ENCODE measurements around the gene OSBPL1A.

Gene OSBPL1A

DNA sequence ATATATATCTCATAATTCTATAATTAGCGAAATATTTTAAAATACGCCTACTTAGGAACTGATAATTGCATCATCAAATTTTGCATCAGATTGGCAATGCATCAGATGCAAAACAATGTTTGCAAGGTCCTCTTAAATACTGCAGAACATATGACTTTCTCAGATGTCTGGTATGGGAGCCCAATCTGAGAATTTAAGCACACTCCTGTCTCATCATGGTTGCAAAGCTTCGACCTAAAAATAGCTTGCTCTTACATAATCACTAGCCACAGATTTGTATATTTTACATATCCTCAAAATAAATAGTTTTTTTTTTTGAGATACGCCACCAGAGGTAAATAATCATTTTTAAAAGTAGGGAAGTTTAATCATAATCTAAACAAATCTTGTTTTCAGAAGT, 135.5 kb downstream of the OSBPL1A start:
- DNase-seq: no peak

DNA sequence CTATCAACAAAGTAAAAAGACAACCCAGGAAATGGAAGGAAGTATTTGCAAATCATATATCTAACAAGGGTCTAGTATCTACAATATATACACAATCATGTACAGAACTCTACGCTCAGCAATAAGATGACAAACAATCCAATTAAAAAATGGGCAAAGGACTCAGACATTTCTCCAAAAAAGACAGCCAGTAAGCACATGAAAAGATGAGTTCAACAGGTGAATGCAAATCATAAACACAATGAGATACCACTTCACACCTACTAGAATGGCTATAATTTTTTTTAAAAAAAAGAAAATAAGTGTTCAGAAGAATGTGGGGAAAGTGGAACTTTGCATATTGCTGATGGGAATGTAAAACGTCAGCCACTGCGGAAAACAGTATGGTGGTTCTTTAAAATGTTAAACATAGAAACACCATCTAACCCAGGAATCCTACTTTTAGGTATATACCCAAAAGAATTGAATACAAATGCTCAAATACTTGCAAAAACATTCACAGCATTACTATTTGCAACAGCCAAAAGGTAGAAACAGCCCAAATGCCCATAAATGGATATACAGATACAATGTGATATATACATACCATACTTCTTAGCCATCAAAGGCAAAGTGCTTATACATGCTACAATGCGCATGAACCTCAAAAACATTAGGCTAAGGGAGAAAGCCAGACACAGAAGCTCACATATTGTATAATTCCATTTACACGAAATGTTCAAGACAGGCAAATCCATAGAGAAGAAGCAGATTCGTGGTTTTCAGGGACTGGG, 137.6 kb downstream of the OSBPL1A start:
- no peak for DNase-seq

DNA sequence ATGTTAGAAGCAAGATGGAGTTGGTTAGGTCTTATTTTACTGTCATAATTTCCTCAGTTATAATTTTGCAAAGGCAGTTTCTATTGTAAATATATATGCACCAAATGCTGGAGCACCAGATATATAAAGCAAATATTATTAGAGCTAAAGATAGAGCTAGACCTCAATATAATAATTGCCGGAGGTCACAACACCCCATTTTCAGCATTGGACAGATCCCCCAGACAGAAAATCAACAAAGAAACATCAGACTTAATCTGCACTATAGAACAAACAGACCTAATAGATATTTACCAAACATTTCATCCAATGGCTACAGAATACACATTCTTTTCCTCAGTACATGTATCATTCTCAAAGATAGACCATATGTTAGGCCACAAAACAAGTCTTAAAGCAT, 143.6 kb downstream of the OSBPL1A start:
- no peak for DNase-seq

DNA sequence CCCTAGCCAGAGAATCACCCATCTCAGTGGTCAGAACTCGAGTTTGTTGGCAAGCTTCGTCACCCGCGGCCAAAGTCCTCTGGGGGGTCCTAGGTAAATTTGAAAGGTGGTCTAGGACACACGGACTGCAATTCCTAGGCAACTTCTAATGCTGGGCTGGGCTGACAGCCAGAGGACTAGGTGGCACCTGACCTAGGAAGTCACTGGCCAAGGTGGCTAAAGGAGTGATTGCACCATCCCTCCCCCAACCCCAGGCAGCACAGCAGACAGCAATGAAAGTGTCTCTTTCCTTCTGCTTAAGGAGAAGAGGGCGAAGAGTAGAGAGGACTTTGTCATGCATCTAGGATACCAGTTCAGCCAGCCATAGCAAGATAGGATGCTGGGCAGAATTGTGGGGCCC, 147.9 kb downstream of the OSBPL1A start:
- DNase-seq: no peak

DNA sequence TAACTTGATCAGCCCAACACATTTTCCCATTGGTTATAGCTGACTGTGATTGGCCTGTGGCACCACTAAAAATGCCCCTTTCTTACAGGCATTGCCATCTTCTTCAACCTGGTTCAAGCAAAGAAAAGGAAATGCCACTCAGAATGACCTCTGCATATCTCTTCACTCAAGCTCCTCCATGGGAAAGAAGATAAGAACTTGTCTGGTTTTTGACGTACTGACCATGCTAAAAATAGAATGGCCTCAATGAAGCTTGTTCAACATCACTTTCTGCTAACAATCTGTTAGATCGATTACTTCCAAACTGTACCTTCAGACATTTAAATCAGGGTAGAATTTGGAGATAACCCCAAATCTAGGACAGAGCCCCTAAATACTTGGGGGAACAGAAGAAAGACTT, 149.3 kb downstream of the OSBPL1A start:
- no peak for DNase-seq

DNA sequence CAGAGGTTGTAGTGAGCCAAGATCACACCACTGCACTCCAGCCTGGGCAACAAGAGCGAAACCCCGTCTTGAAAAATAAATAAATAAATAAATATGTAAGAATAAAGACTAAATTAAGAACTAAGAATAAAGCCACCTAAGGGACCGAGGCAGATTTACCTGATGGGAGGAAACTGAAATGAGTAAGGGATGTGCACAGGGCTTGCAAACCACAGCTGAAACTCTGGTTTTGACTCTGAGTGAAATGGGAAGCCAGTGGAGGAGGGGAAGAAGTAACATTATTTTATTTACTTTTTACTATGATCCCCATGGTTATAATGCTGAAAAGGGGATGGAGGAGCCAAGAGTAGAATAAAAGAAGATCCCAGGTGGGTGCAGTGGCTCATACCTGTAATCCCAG, 151.5 kb downstream of the OSBPL1A start:
- DNase-seq: no peak

DNA sequence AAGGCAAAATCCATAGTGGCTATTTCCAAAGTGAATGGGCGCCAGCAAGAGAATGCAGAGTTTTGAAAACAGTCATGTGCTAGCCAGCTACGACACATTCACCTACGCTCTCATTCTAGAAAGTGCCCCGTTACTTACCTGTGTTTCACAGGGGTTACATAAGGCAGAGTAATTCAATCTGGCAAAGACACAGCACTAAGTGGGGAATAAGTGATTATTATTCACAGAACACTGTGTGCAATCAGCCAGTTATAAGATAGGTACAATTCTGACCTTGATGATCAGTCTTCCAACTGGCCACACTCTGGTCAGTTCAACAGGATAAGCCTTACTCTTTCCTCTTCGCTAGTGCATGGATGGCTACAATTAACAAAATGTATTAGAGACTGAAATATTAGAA, 152.9 kb downstream of the OSBPL1A start:
- no peak for DNase-seq

DNA sequence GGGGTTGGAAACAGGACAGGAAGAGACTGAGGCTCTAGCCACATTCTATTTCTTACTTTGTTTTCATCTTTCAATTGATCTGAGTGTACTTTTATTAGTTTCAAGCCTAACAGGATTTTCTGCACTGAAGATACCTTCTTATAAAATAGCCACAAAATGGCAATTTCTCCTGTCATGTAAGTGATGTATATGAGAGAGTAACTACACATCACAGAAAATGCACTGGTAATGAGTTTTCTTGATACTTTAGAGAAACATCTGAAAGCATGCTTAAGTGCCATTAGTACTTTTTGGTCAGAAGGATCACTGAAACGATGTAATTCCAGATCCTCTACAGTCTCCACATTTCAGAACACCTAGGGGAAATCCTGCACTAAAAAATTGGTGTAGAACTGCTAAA, 153.9 kb downstream of the OSBPL1A start:
- DNase-seq: no peak

DNA sequence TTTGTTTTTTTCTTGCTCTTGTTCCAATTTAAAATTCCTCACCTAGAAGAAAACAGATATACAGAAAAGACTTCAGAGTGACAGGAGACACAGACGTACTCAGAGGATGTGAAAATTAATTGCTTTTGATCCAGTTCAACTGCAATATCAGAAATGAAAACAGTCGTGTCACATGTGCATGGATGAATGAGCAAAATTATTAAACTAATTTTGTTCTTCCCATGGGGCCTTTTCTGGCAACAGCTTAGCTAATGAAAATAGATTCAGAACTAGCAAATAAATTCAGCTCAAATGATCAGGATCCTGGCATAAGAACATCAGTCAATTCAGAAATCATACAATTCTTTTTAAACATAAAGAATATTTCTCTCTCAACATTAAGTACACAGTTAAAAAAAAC, 158.3 kb downstream of the OSBPL1A start:
- DNase-seq: no peak

DNA sequence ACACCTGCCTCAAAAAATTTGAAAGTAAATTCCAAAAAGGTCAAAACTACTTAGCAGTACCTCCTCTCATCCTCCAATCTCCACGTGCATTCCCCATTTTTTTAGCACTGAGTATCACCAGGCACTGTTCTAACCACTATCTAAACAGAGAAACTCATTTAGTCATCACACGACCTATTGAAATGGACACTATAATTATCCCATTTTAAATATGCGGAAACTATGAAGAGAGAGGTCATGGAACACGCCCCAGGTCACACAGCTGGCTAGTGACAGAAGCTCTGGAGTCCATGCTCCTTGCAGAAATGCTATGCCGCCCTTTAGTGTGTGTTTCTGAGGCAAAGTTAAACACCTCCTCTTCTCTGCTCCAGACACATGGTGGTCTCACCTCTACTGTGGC, 159.2 kb downstream of the OSBPL1A start:
- DNase-seq: no peak

DNA sequence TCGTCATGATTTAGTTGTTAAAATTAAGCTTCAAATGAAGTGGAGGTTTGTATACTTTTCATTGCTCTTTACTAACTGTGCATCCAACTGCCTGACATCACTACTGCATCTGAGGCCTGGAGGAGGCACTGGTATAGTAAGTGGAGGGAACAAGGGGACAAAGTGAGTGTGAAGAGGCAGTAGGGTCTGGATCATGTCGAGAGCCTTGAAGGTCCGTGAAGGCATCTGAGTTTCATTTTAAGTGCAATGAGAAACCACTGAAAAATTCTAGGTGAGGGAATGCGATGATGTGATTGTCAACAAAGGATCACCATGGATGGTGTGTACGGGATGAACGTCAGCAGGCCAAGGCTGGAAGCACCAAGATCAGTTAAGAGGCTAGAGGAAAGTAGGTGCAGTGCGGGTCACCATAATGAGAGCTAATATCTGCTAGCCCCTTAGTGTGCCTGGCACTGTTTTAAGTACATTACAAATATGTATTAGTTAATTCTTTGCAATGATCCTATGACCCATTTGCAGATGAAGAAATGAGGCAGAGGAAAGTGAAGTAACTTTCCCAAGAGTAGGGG, 162.7 kb downstream of the OSBPL1A start:
- DNase-seq: no peak

DNA sequence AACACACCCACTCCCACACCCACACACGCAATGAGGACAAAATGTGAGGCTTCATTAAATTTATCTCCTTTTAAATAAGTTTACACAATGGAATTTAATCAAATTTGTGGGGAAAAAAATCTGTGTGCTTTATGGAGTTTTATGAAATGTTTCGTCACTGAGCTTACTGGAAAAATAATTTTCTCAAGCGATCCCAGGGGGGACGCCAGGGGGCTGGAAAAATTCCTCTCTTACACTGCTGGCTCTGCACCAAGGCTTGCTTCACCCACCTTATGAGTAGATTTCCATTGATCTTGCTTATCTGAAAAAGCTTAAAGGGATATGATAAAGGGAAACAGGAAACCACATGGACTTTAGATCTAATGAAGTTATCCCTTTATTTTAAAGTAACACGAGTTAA, 163.3 kb downstream of the OSBPL1A start:
- no peak for DNase-seq

DNA sequence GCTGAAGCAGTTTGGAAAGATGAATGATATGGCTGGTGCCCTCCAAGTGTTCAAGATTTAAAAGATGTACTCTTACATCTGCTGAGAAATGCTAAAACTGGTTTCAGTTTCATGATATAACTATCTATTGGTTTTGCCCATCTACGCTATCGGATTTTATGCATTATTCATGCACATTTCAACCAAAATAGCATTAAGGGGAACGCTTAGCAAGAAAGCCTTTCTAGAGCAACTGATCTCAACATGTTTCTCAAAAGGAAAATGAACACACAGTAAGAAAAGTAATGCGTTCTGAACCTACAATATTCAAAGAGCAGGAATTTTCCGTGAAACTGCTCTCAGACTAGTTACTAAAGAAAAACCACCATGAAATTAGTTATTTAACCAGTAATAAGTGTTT, 164.8 kb downstream of the OSBPL1A start:
- no peak for DNase-seq

DNA sequence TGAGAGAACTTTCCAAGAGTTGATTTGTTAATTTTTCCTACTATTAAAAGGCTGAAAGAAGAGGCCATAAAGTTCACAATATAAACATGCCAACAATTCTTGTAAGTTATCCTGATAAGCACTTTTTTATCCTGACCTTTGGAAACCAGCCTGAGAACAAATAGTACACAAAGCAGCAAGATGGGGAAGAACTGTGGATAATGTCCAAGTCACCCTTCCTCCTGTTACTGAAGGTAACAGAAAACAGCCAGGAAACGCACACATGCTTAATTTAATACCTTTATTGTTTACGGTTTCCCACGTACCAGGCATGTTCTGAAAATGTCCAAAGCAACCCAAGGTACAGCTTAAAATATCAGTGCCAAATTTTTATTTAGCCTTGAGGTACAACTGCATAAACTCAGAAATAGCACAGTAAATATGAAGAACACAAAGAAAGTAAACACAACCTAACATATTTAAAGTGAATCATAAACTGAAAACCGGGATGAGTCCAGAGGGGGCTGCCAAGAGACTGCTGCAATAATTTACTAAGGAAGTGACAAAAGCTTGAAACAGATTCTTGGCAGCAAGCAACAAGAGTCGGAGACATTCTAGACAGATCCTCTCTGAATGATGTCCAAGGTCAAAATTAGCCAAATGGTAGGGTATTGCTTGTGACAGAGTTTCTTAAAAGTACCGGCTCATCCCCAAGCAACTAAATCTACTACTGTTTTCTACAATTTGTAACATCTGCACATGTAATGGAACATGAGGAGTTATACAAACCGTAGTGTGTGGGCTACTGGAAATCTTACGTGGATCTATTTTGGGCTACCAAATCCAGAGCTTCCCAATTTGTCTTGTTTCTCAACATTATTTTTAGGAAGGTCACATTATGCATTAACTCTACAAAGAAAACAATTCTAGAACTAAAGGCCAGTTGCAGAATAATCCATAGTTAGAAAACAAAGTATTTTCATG, 165.6 kb downstream of the OSBPL1A start:
- no peak for DNase-seq

DNA sequence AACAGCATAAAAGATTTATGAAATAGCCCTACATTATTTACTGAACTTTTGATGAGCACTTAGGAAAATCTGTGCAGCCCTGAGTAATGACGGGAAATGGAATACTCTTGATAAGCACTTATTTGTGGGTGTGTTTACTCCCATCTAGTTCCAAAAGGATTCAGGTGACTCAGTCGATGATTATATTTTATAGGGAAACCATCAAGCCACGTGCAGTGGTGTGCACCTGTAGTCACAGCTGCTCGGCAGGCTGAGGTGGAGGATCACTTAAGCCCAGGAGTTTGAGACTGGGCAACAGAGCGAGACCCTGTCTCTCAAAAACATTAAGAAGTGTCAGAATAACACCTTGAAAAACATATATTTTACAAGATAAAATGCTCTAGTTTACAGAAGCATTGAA, 166.9 kb downstream of the OSBPL1A start:
- no peak for DNase-seq

DNA sequence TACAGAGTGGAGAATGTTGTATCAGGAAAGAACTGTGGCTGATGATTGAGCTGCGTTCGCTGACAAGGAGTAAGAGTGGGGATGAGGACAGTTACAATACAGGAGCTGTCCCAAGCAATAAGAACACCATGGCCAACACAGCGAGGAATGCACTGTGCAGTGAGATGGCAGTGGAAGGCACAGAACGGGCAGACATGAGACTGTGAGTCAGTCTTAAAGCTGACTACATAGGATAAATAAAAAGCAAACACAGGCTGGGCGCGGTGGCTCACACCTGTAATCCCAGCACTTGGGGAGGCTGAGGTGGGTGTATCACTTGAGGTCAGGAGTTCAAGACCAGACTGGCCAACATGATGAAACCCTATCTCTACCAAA, 169.0 kb downstream of the OSBPL1A start:
- no peak for DNase-seq

DNA sequence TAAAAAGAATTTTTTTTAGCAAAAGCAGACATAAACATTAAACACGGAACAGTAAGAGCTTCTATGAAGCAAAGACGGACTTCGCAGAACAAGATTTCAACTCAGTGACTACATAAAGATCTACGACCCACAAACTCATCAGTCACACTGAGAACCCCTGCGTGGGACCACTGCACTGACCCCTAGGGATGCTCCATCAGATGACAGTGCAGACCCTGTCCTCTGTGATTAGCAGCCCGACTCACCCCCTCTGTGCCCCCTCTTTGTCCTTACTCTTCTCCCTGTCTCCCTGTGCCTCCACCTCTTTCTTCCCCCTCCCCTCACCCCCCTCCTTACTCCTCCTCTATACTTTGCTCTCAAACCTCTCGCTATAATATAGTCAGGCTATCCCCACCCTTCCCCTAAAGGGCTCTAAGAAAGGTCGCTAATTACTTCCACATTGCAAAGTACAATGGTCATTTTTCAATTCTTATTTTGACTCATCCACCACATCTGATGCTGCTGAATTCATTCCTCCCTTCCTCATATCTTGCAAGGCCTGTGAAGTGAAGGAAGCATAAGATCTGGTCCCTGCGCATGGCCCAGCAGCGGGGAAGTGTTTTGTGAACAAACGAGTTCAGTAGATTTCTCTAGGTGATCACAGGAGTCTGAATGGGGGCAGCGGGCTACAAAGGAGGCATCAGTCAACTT, 169.5 kb downstream of the OSBPL1A start:
- no peak for DNase-seq

DNA sequence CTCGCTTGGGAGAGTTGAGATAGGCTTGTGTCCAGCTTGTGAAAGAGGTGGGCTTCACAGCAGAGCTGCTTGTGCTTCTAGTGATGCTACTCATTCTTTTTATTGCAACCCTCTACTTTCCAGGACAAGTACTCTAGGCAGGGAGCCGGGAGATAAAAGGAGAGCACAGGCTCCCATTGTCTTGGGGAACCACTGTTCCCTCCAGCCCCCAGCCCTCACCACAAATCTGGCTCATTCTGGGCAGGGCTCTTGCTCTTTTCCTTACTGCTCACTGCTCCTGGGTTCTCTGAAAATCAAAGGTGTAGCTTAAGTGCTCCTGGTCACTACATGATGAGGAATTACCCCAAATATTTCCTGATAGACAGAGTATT, 177.3 kb downstream of the OSBPL1A start:
- DNase-seq: no peak

DNA sequence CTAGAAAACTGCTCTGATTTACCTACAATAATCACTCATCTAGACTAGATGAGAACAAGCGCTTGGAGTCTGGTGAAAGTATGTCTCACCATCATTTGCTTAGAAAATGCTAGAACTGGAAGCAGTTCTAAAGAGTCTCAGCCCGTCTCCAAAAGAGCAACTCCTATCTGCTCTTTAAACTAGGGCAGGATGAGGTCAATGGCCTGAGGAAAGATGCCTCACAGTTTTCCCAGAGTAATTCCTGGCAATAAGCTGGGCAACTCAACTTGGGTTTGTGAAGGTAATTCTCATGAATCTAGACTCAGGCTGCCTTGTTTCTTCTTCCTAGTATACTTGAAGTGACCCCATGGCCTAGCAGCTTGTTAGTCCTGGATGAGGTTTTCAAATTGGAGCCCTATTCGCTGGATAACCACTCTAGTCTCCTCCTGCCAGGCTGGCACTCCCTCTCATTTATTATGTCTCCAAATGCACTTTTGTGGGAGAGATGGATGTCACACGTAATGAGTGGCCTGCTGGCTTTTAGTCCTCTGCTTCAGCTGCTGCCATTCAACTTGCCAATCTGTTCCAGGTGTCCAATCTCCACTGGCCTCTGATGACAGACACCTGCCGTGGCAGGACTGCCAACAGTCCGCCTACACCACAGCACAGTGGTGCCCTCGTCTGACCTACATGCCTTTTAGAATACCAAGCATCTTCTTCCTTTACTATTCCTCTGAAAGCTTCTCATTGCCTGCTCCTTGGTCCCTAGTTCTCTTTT, 177.9 kb downstream of the OSBPL1A start:
- DNase-seq: no peak

DNA sequence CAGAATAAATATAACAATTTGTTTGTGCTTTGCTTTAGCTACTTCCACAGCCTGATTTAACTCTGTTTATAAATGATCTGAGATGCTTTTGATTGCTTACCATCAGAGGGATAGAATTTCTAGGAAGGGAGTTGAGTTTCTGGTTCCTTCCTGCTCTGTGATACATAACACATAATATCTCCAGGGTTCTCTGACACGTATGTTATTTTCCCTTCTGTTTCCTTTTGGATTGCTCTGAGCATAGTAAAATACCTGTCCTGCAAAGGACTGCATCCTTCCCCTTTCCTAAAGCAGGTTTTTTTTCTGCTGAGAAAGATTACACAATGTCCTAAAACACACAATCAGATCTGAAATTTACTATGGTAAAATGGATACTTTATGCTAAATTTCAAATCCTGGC, 182.7 kb downstream of the OSBPL1A start:
- no peak for DNase-seq

DNA sequence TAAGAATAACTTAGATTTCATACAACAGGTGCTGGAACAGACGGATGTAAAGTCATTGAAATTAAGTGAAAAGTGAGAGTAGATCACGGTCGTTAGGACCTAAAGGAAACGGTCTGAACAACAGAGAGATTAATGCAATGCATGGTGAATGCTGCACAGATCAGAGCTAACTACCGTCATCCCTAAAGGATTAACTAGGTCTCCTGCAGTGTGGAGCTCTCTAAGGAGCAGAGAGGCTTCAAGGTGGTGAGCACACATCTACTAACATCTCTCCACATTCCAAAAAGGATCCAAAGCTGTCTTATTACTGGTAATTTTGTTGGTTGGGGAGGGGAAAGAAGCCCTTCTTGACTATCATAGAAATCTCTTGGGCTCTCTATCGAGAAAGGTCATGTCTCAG, 183.5 kb downstream of the OSBPL1A start:
- DNase-seq: no peak

DNA sequence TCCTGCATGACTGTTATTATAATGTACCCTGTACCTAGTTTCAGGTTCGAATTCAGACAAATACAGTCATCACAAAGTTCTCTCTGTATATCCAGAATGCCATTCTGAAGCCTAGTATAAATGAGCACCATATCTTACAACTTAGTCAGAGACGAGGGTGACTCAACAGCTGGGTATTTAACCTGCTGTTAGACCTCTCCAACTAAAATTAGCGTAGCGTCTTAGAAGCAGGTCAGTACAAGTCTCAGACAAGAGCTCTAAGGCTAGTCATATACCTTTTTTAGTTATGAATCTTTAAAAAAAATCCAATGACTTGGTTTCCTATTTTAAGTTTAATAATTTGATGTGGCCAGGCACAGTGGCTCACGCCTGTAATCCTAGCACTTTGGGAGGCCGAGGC, 184.7 kb downstream of the OSBPL1A start:
- no peak for DNase-seq

DNA sequence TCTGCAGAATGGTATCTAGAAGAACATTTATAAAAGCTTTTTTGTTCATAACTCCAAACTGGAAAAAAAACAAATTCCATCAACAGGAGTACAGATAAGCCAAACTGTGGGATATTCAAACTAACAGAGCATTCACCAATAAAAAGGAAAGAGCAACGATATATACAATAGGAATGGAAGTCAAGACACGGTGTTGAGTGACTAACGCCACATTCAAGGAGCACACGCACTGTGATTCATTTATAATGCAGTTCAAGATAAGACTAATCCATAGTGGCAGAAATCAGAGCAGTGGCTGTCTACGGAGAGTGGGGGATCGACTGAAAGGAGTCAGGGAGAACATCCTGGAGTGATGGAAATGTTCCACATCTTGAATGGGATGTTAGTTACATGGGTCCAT, 188.1 kb downstream of the OSBPL1A start:
- DNase-seq: no peak
